ENCODE results near the gene IP6K3.

The IP6K3 gene

DNA sequence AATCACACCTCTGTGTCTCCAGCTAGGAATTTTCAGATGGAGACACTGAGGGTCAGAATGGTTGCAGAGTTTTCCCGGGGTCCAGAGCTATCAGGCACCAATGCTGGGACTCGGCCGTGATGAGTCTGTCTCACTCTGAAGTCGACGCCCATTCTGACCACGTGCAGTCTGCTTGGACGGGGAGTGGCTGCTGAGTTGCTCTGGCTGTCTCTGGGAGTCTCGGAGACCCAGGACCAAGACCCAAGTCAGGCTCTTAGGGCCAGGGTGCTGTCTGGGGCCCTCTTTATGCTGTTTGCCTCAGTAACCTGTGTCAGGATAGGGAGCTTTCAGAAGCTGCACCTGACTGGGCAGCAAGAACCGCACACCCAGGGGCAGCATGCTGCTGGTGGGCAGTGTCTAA lies 4.6 kb downstream of the IP6K3 start:
- no peak for TF ChIP-seq POLR2AphosphoS5 (IDR thresholded peaks at IDR 0.05; ENCODE audit: low read depth)
- TF ChIP-seq, protein P1, sequence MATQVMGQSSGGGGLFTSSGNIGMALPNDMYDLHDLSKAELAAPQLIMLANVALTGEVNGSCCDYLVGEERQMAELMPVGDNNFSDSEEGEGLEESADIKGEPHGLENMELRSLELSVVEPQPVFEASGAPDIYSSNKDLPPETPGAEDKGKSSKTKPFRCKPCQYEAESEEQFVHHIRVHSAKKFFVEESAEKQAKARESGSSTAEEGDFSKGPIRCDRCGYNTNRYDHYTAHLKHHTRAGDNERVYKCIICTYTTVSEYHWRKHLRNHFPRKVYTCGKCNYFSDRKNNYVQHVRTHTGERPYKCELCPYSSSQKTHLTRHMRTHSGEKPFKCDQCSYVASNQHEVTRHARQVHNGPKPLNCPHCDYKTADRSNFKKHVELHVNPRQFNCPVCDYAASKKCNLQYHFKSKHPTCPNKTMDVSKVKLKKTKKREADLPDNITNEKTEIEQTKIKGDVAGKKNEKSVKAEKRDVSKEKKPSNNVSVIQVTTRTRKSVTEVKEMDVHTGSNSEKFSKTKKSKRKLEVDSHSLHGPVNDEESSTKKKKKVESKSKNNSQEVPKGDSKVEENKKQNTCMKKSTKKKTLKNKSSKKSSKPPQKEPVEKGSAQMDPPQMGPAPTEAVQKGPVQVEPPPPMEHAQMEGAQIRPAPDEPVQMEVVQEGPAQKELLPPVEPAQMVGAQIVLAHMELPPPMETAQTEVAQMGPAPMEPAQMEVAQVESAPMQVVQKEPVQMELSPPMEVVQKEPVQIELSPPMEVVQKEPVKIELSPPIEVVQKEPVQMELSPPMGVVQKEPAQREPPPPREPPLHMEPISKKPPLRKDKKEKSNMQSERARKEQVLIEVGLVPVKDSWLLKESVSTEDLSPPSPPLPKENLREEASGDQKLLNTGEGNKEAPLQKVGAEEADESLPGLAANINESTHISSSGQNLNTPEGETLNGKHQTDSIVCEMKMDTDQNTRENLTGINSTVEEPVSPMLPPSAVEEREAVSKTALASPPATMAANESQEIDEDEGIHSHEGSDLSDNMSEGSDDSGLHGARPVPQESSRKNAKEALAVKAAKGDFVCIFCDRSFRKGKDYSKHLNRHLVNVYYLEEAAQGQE (IDR thresholded peaks at IDR 0.05; ENCODE audit: insufficient replicate concordance, low read depth), result no peak
- no peak for TF ChIP-seq SPI1 (IDR thresholded peaks at IDR 0.05; ENCODE audit: borderline replicate concordance, low read depth)
- no peak for TF ChIP-seq GABPA (IDR thresholded peaks at IDR 0.05; ENCODE audit: low read depth)
- TF ChIP-seq, protein P2, sequence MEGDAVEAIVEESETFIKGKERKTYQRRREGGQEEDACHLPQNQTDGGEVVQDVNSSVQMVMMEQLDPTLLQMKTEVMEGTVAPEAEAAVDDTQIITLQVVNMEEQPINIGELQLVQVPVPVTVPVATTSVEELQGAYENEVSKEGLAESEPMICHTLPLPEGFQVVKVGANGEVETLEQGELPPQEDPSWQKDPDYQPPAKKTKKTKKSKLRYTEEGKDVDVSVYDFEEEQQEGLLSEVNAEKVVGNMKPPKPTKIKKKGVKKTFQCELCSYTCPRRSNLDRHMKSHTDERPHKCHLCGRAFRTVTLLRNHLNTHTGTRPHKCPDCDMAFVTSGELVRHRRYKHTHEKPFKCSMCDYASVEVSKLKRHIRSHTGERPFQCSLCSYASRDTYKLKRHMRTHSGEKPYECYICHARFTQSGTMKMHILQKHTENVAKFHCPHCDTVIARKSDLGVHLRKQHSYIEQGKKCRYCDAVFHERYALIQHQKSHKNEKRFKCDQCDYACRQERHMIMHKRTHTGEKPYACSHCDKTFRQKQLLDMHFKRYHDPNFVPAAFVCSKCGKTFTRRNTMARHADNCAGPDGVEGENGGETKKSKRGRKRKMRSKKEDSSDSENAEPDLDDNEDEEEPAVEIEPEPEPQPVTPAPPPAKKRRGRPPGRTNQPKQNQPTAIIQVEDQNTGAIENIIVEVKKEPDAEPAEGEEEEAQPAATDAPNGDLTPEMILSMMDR (IDR thresholded peaks at IDR 0.05; ENCODE audit: insufficient read depth, low read length), result no peak
- H3K27me3 ChIP-seq (ENCODE audit: insufficient read depth, poor library complexity, severe bottlenecking), result peaks cover 14% of the 10 kb centered on the region
- no peak overlapping the region for H3K27ac ChIP-seq (replicated peaks)
- DNase-seq (ENCODE audit: low read depth in 1 of 2, low spot score in 1 of 2), result no peak
- H3K4me3 ChIP-seq (replicated peaks; ENCODE audit: insufficient read depth, low read length), result no peak overlapping the region

DNA sequence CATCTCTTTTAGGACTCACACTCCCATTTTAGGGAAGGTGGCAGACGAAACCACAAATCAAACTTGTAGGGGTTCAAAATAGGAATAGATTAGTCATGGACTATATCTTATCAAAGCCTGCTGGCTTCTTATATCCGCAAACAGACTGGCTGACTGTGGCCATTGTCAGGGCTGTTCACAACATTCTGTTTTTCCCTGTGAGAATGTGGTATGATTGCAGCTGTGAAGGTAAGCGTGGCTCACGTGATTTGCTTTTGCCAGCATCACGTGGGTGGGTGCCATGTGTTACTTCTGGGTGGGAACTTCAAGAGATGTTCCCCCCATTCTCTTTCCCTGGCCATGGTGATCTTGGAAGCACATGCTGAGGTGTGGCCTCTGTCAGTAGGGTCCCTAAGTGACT lies 5.9 kb downstream of the IP6K3 start:
- Histone ChIP-seq H3K4me3 (replicated peaks; ENCODE audit: insufficient read depth, low read length) (no peak overlapping the region), H3K27ac (replicated peaks) (no peak overlapping the region), H3K27me3 (ENCODE audit: insufficient read depth, poor library complexity, severe bottlenecking) (peaks cover 14% of the 10 kb centered on the region)
- no peak for DNase-seq (ENCODE audit: low read depth in 1 of 2, low spot score in 1 of 2)
- TF ChIP-seq, protein P2 (IDR thresholded peaks at IDR 0.05; ENCODE audit: insufficient read depth, low read length), result no peak
- TF ChIP-seq GABPA (IDR thresholded peaks at IDR 0.05; ENCODE audit: low read depth) (no peak), SPI1 (IDR thresholded peaks at IDR 0.05; ENCODE audit: borderline replicate concordance, low read depth) (no peak), POLR2AphosphoS5 (IDR thresholded peaks at IDR 0.05; ENCODE audit: low read depth) (no peak)
- TF ChIP-seq, protein P1 (IDR thresholded peaks at IDR 0.05; ENCODE audit: insufficient replicate concordance, low read depth), result no peak

DNA sequence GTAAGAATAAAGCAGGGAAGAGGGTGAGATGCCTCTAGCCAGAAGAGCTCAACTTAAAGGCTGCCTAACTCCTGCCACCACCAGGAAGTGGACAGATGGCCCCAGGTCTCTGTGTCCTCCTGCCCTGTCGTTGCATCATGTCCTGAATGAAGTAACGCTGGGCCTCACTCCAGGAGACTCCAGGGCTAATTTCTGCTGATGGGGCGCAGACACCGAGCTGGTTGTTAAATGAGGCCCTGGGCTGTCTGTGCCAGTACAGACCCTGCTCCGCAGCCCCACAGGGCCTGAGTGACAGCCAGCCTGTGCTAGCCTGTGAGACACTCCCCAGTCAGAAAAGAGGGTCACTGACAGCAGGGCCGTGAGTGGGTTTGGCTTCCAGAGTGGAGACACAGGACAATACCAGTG lies 6.5 kb downstream of the IP6K3 start:
- Histone ChIP-seq H3K27me3 (ENCODE audit: insufficient read depth, poor library complexity, severe bottlenecking) (peaks cover 14% of the 10 kb centered on the region), H3K27ac (replicated peaks) (no peak overlapping the region), H3K4me3 (replicated peaks; ENCODE audit: insufficient read depth, low read length) (no peak overlapping the region)
- TF ChIP-seq, protein P1 (IDR thresholded peaks at IDR 0.05; ENCODE audit: insufficient replicate concordance, low read depth), result no peak
- no peak for TF ChIP-seq POLR2AphosphoS5 (IDR thresholded peaks at IDR 0.05; ENCODE audit: low read depth)
- no peak for TF ChIP-seq GABPA (IDR thresholded peaks at IDR 0.05; ENCODE audit: low read depth)
- TF ChIP-seq, protein P2 (IDR thresholded peaks at IDR 0.05; ENCODE audit: insufficient read depth, low read length), result no peak
- TF ChIP-seq SPI1 (IDR thresholded peaks at IDR 0.05; ENCODE audit: borderline replicate concordance, low read depth), result no peak
- peak in 1 of 2 experiments; percentile 28 for DNase-seq (ENCODE audit: low read depth in 1 of 2, low spot score in 1 of 2)

Measured in HL-60 (cell line).